IMR-90 (cell line): ENCODE measurements around the gene CTDSPL. TPM values are rescaled to one million over a fixed set of nuclear protein-coding genes. Genes with fewer than 3 reads are reported as not detected.

Source experiments
- ATAC-seq: fragments of 200-7000 bp; cut with Tn5 transposase; 2 replicates; pipeline ENCODE4 v1.9.1; 2020; ENCODE audit warnings: low read depth, mild to moderate bottlenecking, moderate library complexity
- BruUV-seq: library from RNA; stranded (reverse); fragments of 400-500 nt; replicated peaks from 2 replicates; lab custom pipeline; 2021; lab: Mats Ljungman, UMichigan
- CTCF ChIA-PET: fragments of 300-600 bp; formaldehyde crosslinking; extraction: SDS; loops from one replicate; lab custom pipeline; 2021; ENCODE audit warnings: antibody characterized with exemption; lab: Yijun Ruan, JAX
- POLR2A ChIA-PET: fragments of 300-600 bp; sonication (Branson Sonifier 250); formaldehyde crosslinking; loops from one replicate; lab custom pipeline; 2022; ENCODE audit warnings: antibody characterized with exemption; ENCODE audit not compliant: unreplicated experiment; lab: Charles Lee
- DNase-seq: peaks from one replicate; pipeline ENCODE4 v3.0.0; 2013
- H2AFZ ChIP-seq: replicated peaks from 2 replicates; pipeline ENCODE3; 2013; ENCODE audit warnings: low read length, mild to moderate bottlenecking; ENCODE audit not compliant: poor library complexity
- H2AK5ac ChIP-seq: 2 replicates; pipeline ENCODE4 v1.6.1; 2013; ENCODE audit warnings: low read depth, low read length, inconsistent platforms
- H2AK9ac ChIP-seq: replicated peaks from 2 replicates; pipeline ENCODE3; 2013; ENCODE audit warnings: mild to moderate bottlenecking, low read depth, low read length, moderate library complexity; ENCODE audit not compliant: poor library complexity
- H2BK120ac ChIP-seq: 2 replicates; pipeline ENCODE4 v1.6.1; 2013; ENCODE audit warnings: low read depth, low read length, inconsistent platforms
- H2BK15ac ChIP-seq: 3 replicates; pipeline ENCODE4 v1.6.1; 2013; ENCODE audit warnings: low read depth, low read length, inconsistent platforms
- H2BK20ac ChIP-seq: 2 replicates; pipeline ENCODE4 v1.6.1; 2013; ENCODE audit warnings: low read depth, mild to moderate bottlenecking, inconsistent platforms, low read length, moderate library complexity
- H2BK5ac ChIP-seq: 2 replicates; pipeline ENCODE4 v1.6.1; 2013; ENCODE audit warnings: mild to moderate bottlenecking, low read depth, low read length, inconsistent platforms; ENCODE audit not compliant: poor library complexity, severe bottlenecking
- H3K14ac ChIP-seq: replicated peaks from 2 replicates; pipeline ENCODE4 v1.6.1; 2013; ENCODE audit warnings: low read depth, low read length, inconsistent platforms
- H3K18ac ChIP-seq: 2 replicates; pipeline ENCODE4 v1.6.1; 2013; ENCODE audit warnings: low read depth, low read length, control low read depth
- H3K23ac ChIP-seq: 2 replicates; pipeline ENCODE4 v1.6.1; 2013; ENCODE audit warnings: low read depth, low read length, inconsistent platforms
- H3K27ac ChIP-seq: 2 replicates; pipeline ENCODE4 v1.5.1; 2013; ENCODE audit warnings: mild to moderate bottlenecking, control low read depth, low read length; ENCODE audit not compliant: insufficient read depth
- H3K27me3 ChIP-seq: 2 replicates; pipeline ENCODE4 v1.6.1; 2013; ENCODE audit warnings: low read length; ENCODE audit not compliant: control insufficient read depth, insufficient read depth
- H3K36me3 ChIP-seq: 2 replicates; pipeline ENCODE4 v1.6.1; 2013; ENCODE audit warnings: low read length, mixed read lengths; ENCODE audit not compliant: control insufficient read depth, insufficient read depth
- H3K4ac ChIP-seq: 2 replicates; pipeline ENCODE4 v1.6.1; 2013; ENCODE audit warnings: low read depth, low read length, inconsistent platforms
- H3K4me1 ChIP-seq: 2 replicates; pipeline ENCODE4 v1.6.1; 2013; ENCODE audit warnings: low read length, mixed read lengths; ENCODE audit not compliant: control insufficient read depth, insufficient read depth
- H3K4me2 ChIP-seq: 2 replicates; pipeline ENCODE4 v1.6.1; 2013; ENCODE audit warnings: low read depth, mild to moderate bottlenecking, control low read depth, low read length, moderate library complexity
- H3K4me3 ChIP-seq: 2 replicates; pipeline ENCODE4 v1.5.1; 2013; ENCODE audit warnings: low read depth, mild to moderate bottlenecking, control low read depth, low read length, moderate library complexity; ENCODE audit not compliant: insufficient read depth
- H3K56ac ChIP-seq: 2 replicates; pipeline ENCODE4 v1.6.1; 2013; ENCODE audit warnings: low read length, inconsistent platforms; ENCODE audit not compliant: insufficient read depth; ENCODE audit errors: extremely low read depth
- H3K79me1 ChIP-seq, 2 experiments: 2 replicates each; pipeline ENCODE4 v1.6.1; 2013; ENCODE audit warnings: low read length in 2 of 2, inconsistent platforms in 1 of 2, low read depth in 1 of 2
- H3K9ac ChIP-seq: 2 replicates; pipeline ENCODE4 v1.6.1; 2013; ENCODE audit warnings: low read depth, low read length, control low read depth
- H3K9me1 ChIP-seq: 2 replicates; pipeline ENCODE4 v1.6.1; 2013; ENCODE audit warnings: low read length, inconsistent platforms; ENCODE audit not compliant: insufficient read depth
- H3K9me3 ChIP-seq: 2 replicates; pipeline ENCODE4 v1.6.1; 2013; ENCODE audit warnings: low read length; ENCODE audit not compliant: control insufficient read depth, insufficient read depth
- H4K20me1 ChIP-seq: 2 replicates; pipeline ENCODE4 v1.6.1; 2013; ENCODE audit warnings: low read length, inconsistent platforms; ENCODE audit not compliant: insufficient read depth
- H4K5ac ChIP-seq: 2 replicates; pipeline ENCODE4 v1.6.1; 2013; ENCODE audit warnings: mild to moderate bottlenecking, low read depth, low read length, control low read depth
- H4K8ac ChIP-seq, 2 experiments: 2 replicates each; pipeline ENCODE4 v1.6.1; 2013; ENCODE audit warnings: low read depth in 2 of 2, low read length in 2 of 2, control low read depth in 1 of 2, inconsistent platforms in 1 of 2
- H4K91ac ChIP-seq: 2 replicates; pipeline ENCODE4 v1.6.1; 2013; ENCODE audit warnings: low read depth, low read length, inconsistent platforms; ENCODE audit not compliant: insufficient read depth
- BHLHE40 ChIP-seq: fragments of 150-350 bp; IDR thresholded peaks from 2 replicates; pipeline ENCODE4 v1.6.1; 2016; ENCODE audit warnings: mild to moderate bottlenecking, low read depth, low read length
- CEBPB ChIP-seq: IDR thresholded peaks from 2 replicates; pipeline ENCODE4 v1.6.1; 2012; ENCODE audit warnings: low read depth, low read length, improper control_type of control experiment
- CHD1 ChIP-seq: IDR thresholded peaks from 2 replicates; pipeline ENCODE4 v1.6.1; 2012; ENCODE audit warnings: low read depth, low read length, improper control_type of control experiment
- FOS ChIP-seq: fragments of 150-350 bp; IDR thresholded peaks from 2 replicates; pipeline ENCODE4 v1.6.1; 2016; ENCODE audit warnings: low read depth, low read length
- MAFK ChIP-seq: IDR thresholded peaks from 2 replicates; pipeline ENCODE4 v1.6.1; 2012; ENCODE audit warnings: low read depth, low read length, improper control_type of control experiment
- MAZ ChIP-seq: IDR thresholded peaks from 2 replicates; pipeline ENCODE4 v1.6.1; 2012; ENCODE audit warnings: low read depth, mild to moderate bottlenecking, low read length, improper control_type of control experiment, moderate library complexity, borderline replicate concordance
- MXI1 ChIP-seq: IDR thresholded peaks from 2 replicates; pipeline ENCODE4 v1.6.1; 2012; ENCODE audit warnings: low read depth, mild to moderate bottlenecking, low read length, moderate library complexity, borderline replicate concordance
- NFE2L2 ChIP-seq: fragments of 150-350 bp; IDR thresholded peaks from 2 replicates; pipeline ENCODE4 v1.6.1; 2016; ENCODE audit warnings: low read depth, mild to moderate bottlenecking, low read length
- POLR2A ChIP-seq: IDR thresholded peaks from 2 replicates; pipeline ENCODE4 v1.6.1; 2012; ENCODE audit warnings: mild to moderate bottlenecking, low read depth, low read length
- RAD21 ChIP-seq: IDR thresholded peaks from 2 replicates; pipeline ENCODE4 v1.6.1; 2012; ENCODE audit warnings: low read length, improper control_type of control experiment
- RCOR1 ChIP-seq: IDR thresholded peaks from 2 replicates; pipeline ENCODE4 v1.6.1; 2012; ENCODE audit warnings: mild to moderate bottlenecking, low read length, improper control_type of control experiment; ENCODE audit not compliant: insufficient replicate concordance
- RFX5 ChIP-seq: IDR thresholded peaks from 2 replicates; pipeline ENCODE4 v1.8.0; 2012; ENCODE audit warnings: low read depth, mild to moderate bottlenecking, low read length, moderate library complexity
- SMC3 ChIP-seq: fragments of 150-350 bp; IDR thresholded peaks from 2 replicates; pipeline ENCODE4 v1.6.1; 2016; ENCODE audit warnings: low read depth, mild to moderate bottlenecking, antibody characterized with exemption, low read length, moderate library complexity
- WGBS, 2 experiments: methylation state at CpG; one replicate each; pipeline versions ENCODE4 v1.1.5 to v1.1.7; 2013; ENCODE audit warnings: missing lambda C conversion rate in 2 of 2; ENCODE audit not compliant: insufficient read length in 1 of 2; ENCODE audit errors: extremely low coverage in 2 of 2; 5-methylcytosine and 5-hydroxymethylcytosine counted together
- dilution Hi-C: fragments of 300-500 bp; cut with HindIII; formaldehyde crosslinking; loops from one replicate; pipeline ENCODE4 v1.14.3; 2018; ENCODE audit warnings: low sequenced_read_pairs; ENCODE audit not compliant: unreplicated experiment
- in situ Hi-C: fragments of 300-500 bp; cut with MboI; formaldehyde crosslinking; loops from 3 replicates; pipeline ENCODE4 v1.14.3; 2019; ENCODE audit warnings: low sequenced_read_pairs, inconsistent platforms, mixed read lengths
- intact Hi-C: fragments of 100-400 bp; cut with micrococcal nuclease; formaldehyde crosslinking; loops from 2 replicates; pipeline ENCODE4 v1.10.0; 2022
- polyA plus RNA-seq, 3 experiments: library from polyadenylated mRNA; depleted of rRNA; stranded (reverse); fragments of >200 nt; gene quantifications; 2 replicates each; pipeline ENCODE4 v1.2.3, GENCODE V29; 2012; ENCODE audit warnings: low replicate concordance in 1 of 3
- total RNA-seq: library from RNA; depleted of rRNA; stranded (reverse); fragments of >200 nt; gene quantifications from 2 replicates; pipeline ENCODE4 v1.2.3, GENCODE V29; 2012
- TF ChIP-seq, protein P1 (sequence below): conservative IDR thresholded peaks from 2 replicates; pipeline ENCODE4 v1.5.1; 2012; ENCODE audit warnings: mild to moderate bottlenecking, low read depth, low read length, improper control_type of control experiment
- TF ChIP-seq, protein P2 (sequence below): fragments of 150-350 bp; IDR thresholded peaks from 2 replicates; pipeline ENCODE4 v1.6.1; 2017; ENCODE audit warnings: mild to moderate bottlenecking, antibody characterized with exemption, low read length, low read depth
- TF ChIP-seq, protein P3 (sequence below): fragments of 150-350 bp; IDR thresholded peaks from 2 replicates; pipeline ENCODE4 v1.6.1; 2016; ENCODE audit warnings: low read depth, mild to moderate bottlenecking, low read length, moderate library complexity, borderline replicate concordance

Gene CTDSPL
- total and polyA plus RNA-seq, 2 of the 4 experiments (the other 2 are of a cell fraction), result 24.5 to 29.0 TPM

DNA sequence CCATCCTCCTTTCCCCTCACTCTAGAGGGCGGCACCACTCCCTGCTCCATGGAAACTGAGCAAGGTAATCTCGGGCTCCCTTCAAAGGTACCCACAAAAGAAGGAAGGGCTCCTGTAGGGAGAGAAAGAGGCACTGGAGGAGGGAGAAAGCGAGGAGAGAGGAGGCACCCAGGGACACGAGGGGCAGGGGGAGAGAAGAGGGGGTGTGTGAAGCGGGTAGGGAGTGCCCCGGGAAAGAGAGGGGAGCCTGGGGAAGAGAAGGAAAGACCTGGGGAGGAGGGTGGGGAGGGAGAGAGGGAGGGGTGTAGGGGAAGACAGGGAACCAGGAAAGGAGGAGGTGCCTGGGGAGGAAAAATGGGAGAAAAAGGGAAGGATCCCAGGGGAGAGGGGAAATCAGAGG, 129.4 kb downstream of the CTDSPL start:
- no peak overlapping the region for H4K5ac ChIP-seq
- H3K9me1 ChIP-seq, result peaks cover 6% of the 10 kb centered on the region
- DNase-seq (no peak), ATAC-seq (no peak)
- BruUV-seq, result no TSS peak
- dilution Hi-C loops (no loop called here), intact Hi-C loops (no loop called here), in situ Hi-C loops (no loop called here)
- H2BK120ac ChIP-seq, result no peak overlapping the region
- H4K91ac ChIP-seq, result no peak overlapping the region
- CTCF ChIA-PET, result no interaction called here
- no peak overlapping the region for H4K8ac ChIP-seq
- peaks cover 3% of the 10 kb centered on the region; the same call in 1 of the 2 replicates for H3K36me3 ChIP-seq
- peaks cover 0 to 8% of the 10 kb centered on the region in 2 experiments; a peak in 1 of 4 replicates for H3K79me1 ChIP-seq
- H4K20me1 ChIP-seq, result no peaks in the 10 kb centered on the region
- H3K23ac ChIP-seq, result no peak overlapping the region
- H3K4me2 ChIP-seq, result no peak overlapping the region
- H2AK5ac ChIP-seq, result no peak overlapping the region
- no peak overlapping the region for H3K4me3 ChIP-seq
- POLR2A ChIA-PET, result no interaction called here
- H3K18ac ChIP-seq, result no peak overlapping the region
- no peak overlapping the region for H2AFZ ChIP-seq
- no peak for TF ChIP-seq POLR2A
- no peak for TF ChIP-seq CEBPB
- no peak for TF ChIP-seq FOS
- TF ChIP-seq MXI1, result no peak
- TF ChIP-seq, protein P1, sequence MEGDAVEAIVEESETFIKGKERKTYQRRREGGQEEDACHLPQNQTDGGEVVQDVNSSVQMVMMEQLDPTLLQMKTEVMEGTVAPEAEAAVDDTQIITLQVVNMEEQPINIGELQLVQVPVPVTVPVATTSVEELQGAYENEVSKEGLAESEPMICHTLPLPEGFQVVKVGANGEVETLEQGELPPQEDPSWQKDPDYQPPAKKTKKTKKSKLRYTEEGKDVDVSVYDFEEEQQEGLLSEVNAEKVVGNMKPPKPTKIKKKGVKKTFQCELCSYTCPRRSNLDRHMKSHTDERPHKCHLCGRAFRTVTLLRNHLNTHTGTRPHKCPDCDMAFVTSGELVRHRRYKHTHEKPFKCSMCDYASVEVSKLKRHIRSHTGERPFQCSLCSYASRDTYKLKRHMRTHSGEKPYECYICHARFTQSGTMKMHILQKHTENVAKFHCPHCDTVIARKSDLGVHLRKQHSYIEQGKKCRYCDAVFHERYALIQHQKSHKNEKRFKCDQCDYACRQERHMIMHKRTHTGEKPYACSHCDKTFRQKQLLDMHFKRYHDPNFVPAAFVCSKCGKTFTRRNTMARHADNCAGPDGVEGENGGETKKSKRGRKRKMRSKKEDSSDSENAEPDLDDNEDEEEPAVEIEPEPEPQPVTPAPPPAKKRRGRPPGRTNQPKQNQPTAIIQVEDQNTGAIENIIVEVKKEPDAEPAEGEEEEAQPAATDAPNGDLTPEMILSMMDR, result no peak
- no peak for TF ChIP-seq NFE2L2
- no peak for TF ChIP-seq BHLHE40
- TF ChIP-seq RCOR1, result no peak
- TF ChIP-seq SMC3, result no peak
- TF ChIP-seq MAZ, result no peak
- no peak for TF ChIP-seq RAD21
- TF ChIP-seq CHD1, result no peak
- TF ChIP-seq, protein P2, sequence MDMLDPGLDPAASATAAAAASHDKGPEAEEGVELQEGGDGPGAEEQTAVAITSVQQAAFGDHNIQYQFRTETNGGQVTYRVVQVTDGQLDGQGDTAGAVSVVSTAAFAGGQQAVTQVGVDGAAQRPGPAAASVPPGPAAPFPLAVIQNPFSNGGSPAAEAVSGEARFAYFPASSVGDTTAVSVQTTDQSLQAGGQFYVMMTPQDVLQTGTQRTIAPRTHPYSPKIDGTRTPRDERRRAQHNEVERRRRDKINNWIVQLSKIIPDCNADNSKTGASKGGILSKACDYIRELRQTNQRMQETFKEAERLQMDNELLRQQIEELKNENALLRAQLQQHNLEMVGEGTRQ, result no peak
- TF ChIP-seq, protein P3, sequence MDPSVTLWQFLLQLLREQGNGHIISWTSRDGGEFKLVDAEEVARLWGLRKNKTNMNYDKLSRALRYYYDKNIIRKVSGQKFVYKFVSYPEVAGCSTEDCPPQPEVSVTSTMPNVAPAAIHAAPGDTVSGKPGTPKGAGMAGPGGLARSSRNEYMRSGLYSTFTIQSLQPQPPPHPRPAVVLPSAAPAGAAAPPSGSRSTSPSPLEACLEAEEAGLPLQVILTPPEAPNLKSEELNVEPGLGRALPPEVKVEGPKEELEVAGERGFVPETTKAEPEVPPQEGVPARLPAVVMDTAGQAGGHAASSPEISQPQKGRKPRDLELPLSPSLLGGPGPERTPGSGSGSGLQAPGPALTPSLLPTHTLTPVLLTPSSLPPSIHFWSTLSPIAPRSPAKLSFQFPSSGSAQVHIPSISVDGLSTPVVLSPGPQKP, result no peak
- TF ChIP-seq MAFK, result no peak
- TF ChIP-seq RFX5, result no peak
- WGBS, 2 experiments, result 53% methylated on average over 3 of the region's 6 CpGs; no CpG with 5 or more reads in 1 of the 2 experiments
- no peak overlapping the region for H2AK9ac ChIP-seq
- no peak overlapping the region for H3K9ac ChIP-seq
- no peak overlapping the region for H2BK20ac ChIP-seq
- no peak overlapping the region for H3K4ac ChIP-seq
- no peaks in the 10 kb centered on the region; the same call in 1 of the 2 replicates for H3K27me3 ChIP-seq
- H2BK5ac ChIP-seq, result no peak overlapping the region
- peaks cover 2% of the 10 kb centered on the region for H3K4me1 ChIP-seq
- H3K9me3 ChIP-seq, result no peaks in the 10 kb centered on the region
- H2BK15ac ChIP-seq, result no peak overlapping the region
- no peak overlapping the region for H3K56ac ChIP-seq
- H3K27ac ChIP-seq, result no peak overlapping the region
- H3K14ac ChIP-seq, result no peak overlapping the region
